T-helper 2 cell (primary cell): ENCODE measurements around the gene ADCY9.

ENCODE experiments used
- DNase-seq, 5 experiments: peaks; one replicate each; pipeline versions ENCODE4 v3.0.0 to v3.0.0-alpha.2; 2012 to 2022

The ADCY9 gene

DNA sequence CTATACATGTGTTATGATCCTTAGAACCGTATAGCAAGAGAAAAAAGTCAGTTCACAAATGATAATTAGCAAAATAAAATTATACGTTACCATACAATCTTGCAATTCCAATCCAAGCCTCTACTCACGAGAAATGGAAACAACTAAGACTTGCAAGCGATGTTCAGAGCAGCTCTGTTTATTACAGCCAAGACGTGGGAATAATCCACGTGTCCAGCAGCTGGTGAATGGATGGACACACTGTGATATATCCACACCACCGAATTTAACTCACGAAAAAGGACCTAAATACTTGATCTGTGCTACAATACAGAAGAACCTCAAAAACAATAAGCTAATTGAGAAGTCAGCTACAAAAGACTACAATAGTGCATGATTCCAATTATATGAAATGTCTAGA, 88.1 kb downstream of the ADCY9 start:
- DNase-seq, result no peak

GRCh38 chr16:4026854-4027253, 89.4 kb downstream of the ADCY9 start:
- DNase-seq, result no peak

- no peak for DNase-seq
These were observed 90.8 kb downstream of the ADCY9 start for GRCh38 chr16:4025428-4025827.

- DNase-seq, result no peak
These were observed 94.3 kb downstream of the ADCY9 start for GRCh38 chr16:4021916-4022315.

- no peak for DNase-seq
These were observed 95.0 kb downstream of the ADCY9 start for GRCh38 chr16:4021070-4021779.

DNA sequence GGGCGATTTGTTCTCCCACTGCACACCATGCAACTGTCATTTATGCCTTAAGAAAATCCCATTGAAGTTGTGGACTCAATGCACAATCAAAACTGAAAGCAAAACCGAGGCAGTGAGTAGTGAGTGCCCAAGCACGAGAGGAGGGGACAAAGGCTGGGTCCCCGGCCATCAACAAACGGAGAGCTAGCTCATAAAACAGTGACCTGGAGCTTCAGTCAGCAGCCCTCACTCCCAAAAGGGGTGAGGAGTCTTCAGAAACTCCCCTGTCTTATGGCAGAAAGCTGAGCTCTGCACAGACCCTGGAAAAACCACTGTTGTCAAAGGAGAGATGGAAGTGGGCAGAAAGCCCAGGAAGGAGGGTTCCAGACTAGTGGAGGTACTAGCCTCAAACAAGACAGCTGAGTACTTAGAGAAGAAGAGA, 96.9 kb downstream of the ADCY9 start:
- DNase-seq, result peak in 1 of 5 experiments; percentile 31

GRCh38 chr16:4018391-4018790, 97.9 kb downstream of the ADCY9 start:
- DNase-seq, result no peak

GRCh38 chr16:4017807-4018206, 98.4 kb downstream of the ADCY9 start:
- no peak for DNase-seq

DNA sequence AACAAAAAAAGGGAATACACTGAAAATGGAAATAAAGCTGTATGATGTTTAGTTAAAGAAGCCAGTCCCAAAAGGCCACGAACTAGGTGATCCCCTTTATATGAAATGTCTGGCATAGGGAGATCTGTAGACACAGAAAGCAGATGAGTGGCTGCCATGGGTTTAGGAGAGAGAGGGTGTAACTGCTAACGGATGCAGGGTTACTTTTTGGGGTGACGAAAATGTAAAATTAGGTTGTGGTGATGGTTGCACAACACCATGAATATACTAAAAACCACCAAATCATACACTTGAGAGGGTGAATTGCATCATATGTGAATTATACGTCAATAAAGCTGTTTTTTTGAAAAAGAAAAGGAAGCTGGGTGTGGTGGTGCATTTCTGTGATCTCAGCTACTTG, 99.6 kb downstream of the ADCY9 start:
- peak in 1 of 5 experiments; percentile 63 for DNase-seq

- DNase-seq, result no peak
These were observed 100.3 kb downstream of the ADCY9 start for GRCh38 chr16:4016005-4016352.

- no peak for DNase-seq
These were observed 100.8 kb downstream of the ADCY9 start for GRCh38 chr16:4015275-4016004.

- no peak for DNase-seq
These were observed 104.2 kb downstream of the ADCY9 start for GRCh38 chr16:4011940-4012629.

DNA sequence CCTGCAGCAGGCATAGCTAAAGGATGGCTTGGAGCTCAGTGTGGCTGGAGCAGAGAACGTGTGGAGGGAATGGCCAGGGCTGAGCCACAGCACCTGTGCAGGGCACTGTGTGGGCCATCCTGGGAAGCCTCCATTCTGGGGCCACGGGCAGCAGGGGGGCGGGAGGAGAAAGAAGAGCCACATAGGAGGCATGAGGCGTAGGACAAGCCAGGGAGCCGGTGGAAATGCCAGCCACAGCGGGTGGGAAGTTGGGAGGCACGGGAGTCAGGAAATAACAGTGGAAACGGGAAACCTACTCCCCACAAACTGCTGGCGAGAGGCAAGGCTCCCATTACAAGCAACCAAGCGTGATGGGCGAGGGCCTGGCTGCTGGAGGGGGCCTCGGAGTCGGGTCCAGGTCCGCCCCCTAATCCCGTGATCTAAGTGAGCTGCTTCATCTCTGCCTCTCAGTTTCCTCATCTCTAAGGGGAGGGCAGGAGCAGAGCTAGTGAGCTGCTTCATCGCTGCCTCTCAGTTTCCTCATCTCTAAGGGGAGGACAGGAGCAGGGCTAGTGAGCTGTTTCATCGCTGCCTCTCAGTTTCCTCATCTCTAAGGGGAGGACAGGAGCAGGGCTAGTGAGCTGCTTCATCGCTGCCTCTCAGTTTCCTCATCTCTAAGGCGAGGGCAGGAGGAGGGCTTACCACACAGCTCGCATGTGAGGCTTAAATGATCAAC, 104.9 kb downstream of the ADCY9 start:
- DNase-seq, result no peak

GRCh38 chr16:4010225-4011158, 105.8 kb downstream of the ADCY9 start:
- no peak for DNase-seq

GRCh38 chr16:4009177-4009576, 107.1 kb downstream of the ADCY9 start:
- DNase-seq, result no peak

DNA sequence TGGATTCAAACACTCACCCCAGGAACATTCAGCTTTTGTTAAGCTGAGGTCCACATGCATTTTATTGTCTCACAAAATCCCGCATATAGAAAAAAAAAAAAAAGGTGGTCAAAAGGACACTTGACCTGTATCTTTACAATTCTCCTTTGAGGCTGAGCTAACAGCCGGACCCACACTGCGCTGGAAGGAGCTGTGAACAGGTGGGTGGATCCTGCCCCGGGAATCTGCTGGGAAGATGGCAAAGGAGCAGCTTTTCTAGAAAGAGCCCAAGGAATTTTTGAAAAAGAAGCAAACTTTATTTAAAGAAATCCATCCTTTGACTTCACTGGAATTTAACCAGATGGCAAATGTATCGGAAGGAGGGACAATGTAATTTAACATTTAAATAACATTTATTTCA, 108.1 kb downstream of the ADCY9 start:
- DNase-seq, result no peak

DNA sequence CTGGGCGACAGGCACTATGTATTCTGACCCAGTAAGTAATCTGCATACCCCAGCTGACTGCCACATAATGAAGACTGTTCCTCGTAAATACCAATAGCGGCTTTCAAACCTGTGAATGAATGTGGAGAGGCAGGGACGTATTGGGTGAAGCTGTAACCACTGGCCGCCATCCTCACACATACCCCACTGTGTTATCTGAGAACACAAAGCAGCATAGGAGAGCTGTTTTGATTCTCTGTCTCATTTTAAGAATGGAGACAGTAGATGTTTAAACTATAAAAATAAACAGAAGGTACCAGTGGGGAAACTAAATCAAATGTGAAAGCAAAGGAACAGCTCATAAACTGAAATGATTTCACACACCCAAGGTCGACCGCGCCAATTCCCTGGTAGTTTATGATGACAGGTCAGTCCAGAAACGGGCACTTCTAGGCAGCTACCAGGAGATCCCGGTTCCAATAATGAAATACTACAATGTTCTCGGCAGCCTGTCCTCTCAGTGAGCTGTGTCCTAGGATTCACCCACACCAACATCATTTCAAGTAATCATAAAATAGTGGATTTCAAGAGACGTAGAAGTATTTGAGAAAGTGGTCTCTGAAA, 109.7 kb downstream of the ADCY9 start:
- DNase-seq, result no peak

DNA sequence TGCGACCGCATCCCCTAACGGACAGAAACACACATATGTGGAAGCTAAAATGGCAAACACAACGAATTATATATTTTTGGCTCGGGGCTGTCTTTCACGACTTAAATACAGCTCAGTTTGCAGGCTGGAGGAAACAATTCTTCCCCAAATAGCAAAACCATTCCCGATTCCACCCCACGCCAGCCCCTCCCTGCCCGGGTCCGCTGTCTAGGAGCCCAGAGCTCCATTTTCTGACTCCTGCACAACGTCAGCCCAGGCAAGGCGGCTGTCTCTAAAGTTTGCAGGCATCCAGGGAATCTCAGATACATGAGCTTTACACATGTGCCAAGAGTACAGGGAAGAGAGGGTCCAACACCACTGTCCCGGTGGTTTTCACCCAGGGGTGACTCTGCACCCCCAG, 110.5 kb downstream of the ADCY9 start:
- DNase-seq, result no peak

DNA sequence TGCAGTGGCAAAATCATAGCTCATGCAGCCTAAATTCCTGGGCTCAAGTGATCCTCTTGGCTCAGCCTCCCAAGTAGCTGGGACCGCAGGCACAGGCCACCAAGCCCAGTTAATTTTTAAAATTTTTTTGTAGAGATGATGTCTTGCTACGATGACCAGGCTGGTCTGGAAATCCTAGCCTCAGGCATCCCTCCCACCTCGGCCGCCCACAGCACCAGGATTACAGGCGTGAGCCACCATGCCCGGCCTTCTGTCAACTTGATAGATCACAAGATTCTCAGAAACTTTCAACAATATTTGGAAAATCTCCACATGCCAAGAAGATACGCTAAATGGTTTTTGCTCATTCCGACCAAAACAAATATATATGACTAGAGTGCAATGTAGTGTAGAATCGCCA, 111.0 kb downstream of the ADCY9 start:
- no peak for DNase-seq

- DNase-seq, result no peak
These were observed 112.0 kb downstream of the ADCY9 start for GRCh38 chr16:4004206-4004605.

GRCh38 chr16:4003576-4003975, 112.7 kb downstream of the ADCY9 start:
- no peak for DNase-seq

- DNase-seq, result no peak
These were observed 113.1 kb downstream of the ADCY9 start for GRCh38 chr16:4003166-4003565.
